ENCODE results near the gene GPR183.

DNA sequence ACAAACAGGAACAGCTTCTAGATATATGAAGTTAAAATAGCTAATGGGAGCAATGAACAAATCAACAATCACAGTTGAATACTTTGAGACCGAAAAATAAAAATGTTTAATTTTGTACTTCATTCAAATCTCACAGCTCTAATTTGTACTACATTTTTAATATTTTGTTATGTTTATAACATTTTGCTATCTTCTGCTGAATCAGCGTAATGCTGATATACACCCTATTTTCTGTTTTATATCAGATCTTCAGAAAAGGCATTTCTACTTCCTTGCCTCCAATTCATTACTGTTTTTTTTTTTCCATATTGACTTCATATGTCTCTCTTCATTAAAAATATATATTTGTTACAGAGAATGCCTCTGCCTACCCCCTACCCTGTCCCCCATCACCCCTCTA is 27.9 kb upstream of the GPR183 start:
- TF ChIP-seq, protein P1, sequence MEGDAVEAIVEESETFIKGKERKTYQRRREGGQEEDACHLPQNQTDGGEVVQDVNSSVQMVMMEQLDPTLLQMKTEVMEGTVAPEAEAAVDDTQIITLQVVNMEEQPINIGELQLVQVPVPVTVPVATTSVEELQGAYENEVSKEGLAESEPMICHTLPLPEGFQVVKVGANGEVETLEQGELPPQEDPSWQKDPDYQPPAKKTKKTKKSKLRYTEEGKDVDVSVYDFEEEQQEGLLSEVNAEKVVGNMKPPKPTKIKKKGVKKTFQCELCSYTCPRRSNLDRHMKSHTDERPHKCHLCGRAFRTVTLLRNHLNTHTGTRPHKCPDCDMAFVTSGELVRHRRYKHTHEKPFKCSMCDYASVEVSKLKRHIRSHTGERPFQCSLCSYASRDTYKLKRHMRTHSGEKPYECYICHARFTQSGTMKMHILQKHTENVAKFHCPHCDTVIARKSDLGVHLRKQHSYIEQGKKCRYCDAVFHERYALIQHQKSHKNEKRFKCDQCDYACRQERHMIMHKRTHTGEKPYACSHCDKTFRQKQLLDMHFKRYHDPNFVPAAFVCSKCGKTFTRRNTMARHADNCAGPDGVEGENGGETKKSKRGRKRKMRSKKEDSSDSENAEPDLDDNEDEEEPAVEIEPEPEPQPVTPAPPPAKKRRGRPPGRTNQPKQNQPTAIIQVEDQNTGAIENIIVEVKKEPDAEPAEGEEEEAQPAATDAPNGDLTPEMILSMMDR (IDR thresholded peaks at IDR 0.05; ENCODE audit: insufficient read depth, low read length, poor library complexity, severe bottlenecking): no peak
- no peak for TF ChIP-seq EZH2phosphoT487 (conservative IDR thresholded peaks at IDR 0.05; ENCODE audit: low read length)
